Measurements from ENCODE around the gene GBX1. TPM values are rescaled to one million over a fixed set of nuclear protein-coding genes. Genes with fewer than 3 reads are reported as not detected.

The GBX1 gene
- total and polyA plus RNA-seq, 4 donors = not detected

DNA sequence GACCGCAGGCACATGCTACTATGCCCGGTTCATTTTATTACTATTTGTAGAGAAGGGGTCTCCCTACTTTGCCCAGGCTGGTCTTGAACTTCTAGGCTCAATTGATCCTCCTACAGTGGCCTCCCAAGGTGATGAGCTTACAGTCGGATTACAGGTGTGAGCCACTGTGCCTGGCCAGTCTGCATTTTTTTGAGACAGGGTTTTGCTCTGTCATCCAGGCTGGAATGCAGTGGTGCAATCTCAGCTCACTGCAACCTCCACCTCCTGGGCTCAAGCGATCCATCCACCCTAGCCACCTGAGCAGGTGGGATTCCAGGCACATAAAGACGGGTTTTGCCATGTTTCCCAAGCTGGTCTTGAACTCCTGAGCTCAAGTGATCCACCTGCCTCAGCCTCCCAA, 45.1 kb upstream of the GBX1 start:
- H3K27me3 ChIP-seq (ENCODE audit: control insufficient read depth in 3 of 3, insufficient read depth in 3 of 3, low read length in 2 of 3) = no peaks in the 10 kb centered on the region
- peaks cover 14 to 34% (median 24%) of the 10 kb centered on the region in 4 donors for H3K36me3 ChIP-seq (ENCODE audit: control insufficient read depth in 4 of 4, insufficient read depth in 4 of 4, low read length in 4 of 4)
- WGBS, 2 donors = 93 to 96% methylated on average over 5 of the region's 5 CpGs
- H3K9me3 ChIP-seq (ENCODE audit: control insufficient read depth in 4 of 4, insufficient read depth in 3 of 4, low read length in 3 of 4) = no peaks in the 10 kb centered on the region
- DNase-seq (no peak), ATAC-seq (ENCODE audit: insufficient read depth, low FRiP score) (no peak)
- peaks cover 0 to 9% (median 2%) of the 10 kb centered on the region in 5 donors for H3K4me1 ChIP-seq (ENCODE audit: control insufficient read depth in 5 of 5, insufficient read depth in 5 of 5, low read length in 5 of 5)
- H3K27ac ChIP-seq (ENCODE audit: low read depth in 1 of 2, low read length in 1 of 2) = no peak overlapping the region
- no peak overlapping the region for H3K4me3 ChIP-seq
- no peak overlapping the region for H3K9ac ChIP-seq (ENCODE audit: insufficient read depth in 1 of 2, low read length in 2 of 2)
- TF ChIP-seq, protein P1, sequence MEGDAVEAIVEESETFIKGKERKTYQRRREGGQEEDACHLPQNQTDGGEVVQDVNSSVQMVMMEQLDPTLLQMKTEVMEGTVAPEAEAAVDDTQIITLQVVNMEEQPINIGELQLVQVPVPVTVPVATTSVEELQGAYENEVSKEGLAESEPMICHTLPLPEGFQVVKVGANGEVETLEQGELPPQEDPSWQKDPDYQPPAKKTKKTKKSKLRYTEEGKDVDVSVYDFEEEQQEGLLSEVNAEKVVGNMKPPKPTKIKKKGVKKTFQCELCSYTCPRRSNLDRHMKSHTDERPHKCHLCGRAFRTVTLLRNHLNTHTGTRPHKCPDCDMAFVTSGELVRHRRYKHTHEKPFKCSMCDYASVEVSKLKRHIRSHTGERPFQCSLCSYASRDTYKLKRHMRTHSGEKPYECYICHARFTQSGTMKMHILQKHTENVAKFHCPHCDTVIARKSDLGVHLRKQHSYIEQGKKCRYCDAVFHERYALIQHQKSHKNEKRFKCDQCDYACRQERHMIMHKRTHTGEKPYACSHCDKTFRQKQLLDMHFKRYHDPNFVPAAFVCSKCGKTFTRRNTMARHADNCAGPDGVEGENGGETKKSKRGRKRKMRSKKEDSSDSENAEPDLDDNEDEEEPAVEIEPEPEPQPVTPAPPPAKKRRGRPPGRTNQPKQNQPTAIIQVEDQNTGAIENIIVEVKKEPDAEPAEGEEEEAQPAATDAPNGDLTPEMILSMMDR (IDR thresholded peaks at IDR 0.05; ENCODE audit: control extremely low read depth, extremely low read depth) = no peak

DNA sequence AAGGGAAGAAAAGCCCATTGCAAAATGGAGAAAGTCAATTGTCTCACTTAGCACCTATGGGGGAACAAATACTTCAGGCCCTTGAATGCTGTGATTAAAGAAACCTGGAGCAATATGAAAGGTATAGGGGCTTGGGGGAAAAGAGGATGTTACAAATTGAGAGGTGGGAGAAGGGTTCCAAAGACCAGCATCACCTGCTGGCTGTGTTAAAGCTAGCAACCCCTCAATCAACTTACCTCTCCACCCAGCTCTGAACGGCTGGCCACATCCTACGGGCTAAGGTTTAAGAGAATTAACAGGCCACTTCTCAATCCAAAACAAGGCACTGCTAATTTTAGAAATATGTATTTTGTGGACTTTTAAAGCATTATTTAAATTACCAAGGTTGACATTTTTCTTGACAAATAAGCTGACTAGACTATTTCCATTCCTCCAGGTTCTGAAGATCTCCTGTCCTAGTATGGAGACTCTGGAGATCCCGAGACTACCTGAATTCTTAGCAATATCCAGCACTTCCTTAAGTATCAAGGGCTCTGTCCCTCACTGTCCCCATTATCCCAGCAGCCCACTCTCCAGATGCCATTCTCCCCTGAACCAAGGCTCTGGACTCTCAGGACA, 43.8 kb upstream of the GBX1 start:
- Histone ChIP-seq H3K4me1 (ENCODE audit: control insufficient read depth in 5 of 5, insufficient read depth in 5 of 5, low read length in 5 of 5) (peaks cover 0 to 10% (median 5%) of the 10 kb centered on the region in 5 donors), H3K36me3 (ENCODE audit: control insufficient read depth in 4 of 4, insufficient read depth in 4 of 4, low read length in 4 of 4) (peaks cover 8 to 32% (median 20%) of the 10 kb centered on the region in 4 donors), H3K9me3 (ENCODE audit: control insufficient read depth in 4 of 4, insufficient read depth in 3 of 4, low read length in 3 of 4) (no peaks in the 10 kb centered on the region), H3K27me3 (ENCODE audit: control insufficient read depth in 3 of 3, insufficient read depth in 3 of 3, low read length in 2 of 3) (no peaks in the 10 kb centered on the region), H3K4me3 (no peak overlapping the region), H3K9ac (ENCODE audit: insufficient read depth in 1 of 2, low read length in 2 of 2) (no peak overlapping the region), H3K27ac (ENCODE audit: low read depth in 1 of 2, low read length in 1 of 2) (no peak overlapping the region)
- whole genome bisulfite sequencing, 2 donors = 89 to 90% methylated on average over 3 of the region's 3 CpGs
- TF ChIP-seq, protein P1 (IDR thresholded peaks at IDR 0.05; ENCODE audit: control extremely low read depth, extremely low read depth) = no peak
- ATAC-seq (ENCODE audit: insufficient read depth, low FRiP score) (no peak), DNase-seq (no peak)

DNA sequence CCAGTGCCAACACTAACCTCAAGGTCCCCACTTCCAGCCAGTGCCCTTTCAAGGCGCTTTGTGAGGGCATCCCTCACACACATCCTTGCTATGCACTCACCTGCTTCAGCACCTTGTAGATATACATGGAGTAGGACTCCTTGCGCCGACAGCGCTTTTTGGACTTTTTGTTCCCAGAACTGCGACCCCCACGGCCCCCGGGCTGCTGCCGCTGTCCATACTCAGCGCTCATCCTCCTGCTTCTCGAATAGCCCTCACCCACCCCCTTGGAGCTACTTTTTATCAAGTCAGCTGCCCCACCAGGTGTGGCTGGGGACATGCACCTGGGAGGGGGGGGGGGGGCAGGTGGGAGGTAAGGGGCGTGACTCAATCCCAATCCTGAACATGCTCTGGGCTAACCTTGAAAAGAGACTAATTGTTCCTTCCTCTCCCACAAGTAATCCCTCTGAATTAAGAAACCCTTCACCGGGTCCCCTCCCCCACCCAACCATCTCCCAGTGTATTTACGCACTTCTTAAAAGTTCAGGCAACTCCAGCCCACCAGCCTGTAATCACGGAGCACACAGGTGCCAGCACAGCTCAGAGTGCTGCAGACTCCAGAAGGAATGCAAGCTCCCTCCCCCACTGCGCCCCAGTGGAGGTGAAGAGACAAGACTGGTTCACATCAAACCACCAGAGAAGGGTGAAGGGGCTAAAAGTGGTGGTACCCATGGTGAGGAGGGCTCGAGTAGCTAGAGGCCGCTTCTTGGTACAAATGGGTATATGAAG, 42.8 kb upstream of the GBX1 start, which contains the start of gene H2BK1:
Gene H2BK1, minus strand, starts transcription at position 402 of the 768 bp plus-strand sequence. Its CDS starts 170 bp downstream, at position 232.
- Histone ChIP-seq H3K4me1 (ENCODE audit: control insufficient read depth in 5 of 5, insufficient read depth in 5 of 5, low read length in 5 of 5) (peaks cover 0 to 10% (median 5%) of the 10 kb centered on the region in 5 donors), H3K27me3 (ENCODE audit: control insufficient read depth in 3 of 3, insufficient read depth in 3 of 3, low read length in 2 of 3) (no peaks in the 10 kb centered on the region), H3K4me3 (no peak within 1 kb of the TSS), H3K9ac (ENCODE audit: insufficient read depth in 1 of 2, low read length in 2 of 2) (no peak within 1 kb of the TSS), H3K36me3 (ENCODE audit: control insufficient read depth in 4 of 4, insufficient read depth in 4 of 4, low read length in 4 of 4) (peaks cover 7 to 25% (median 14%) of the 10 kb centered on the region in 4 donors), H3K27ac (ENCODE audit: low read depth in 1 of 2, low read length in 1 of 2) (no peak within 1 kb of the TSS), H3K9me3 (ENCODE audit: control insufficient read depth in 4 of 4, insufficient read depth in 3 of 4, low read length in 3 of 4) (no peaks in the 10 kb centered on the region)
- 85% methylated on average over 17 of the region's 17 CpGs for WGBS, 2 donors
- DNase-seq (no peak), ATAC-seq (ENCODE audit: insufficient read depth, low FRiP score) (no peak)
- TF ChIP-seq, protein P1 (IDR thresholded peaks at IDR 0.05; ENCODE audit: control extremely low read depth, extremely low read depth) = no peak
